Brain microvascular endothelial cell (primary cell): ENCODE results near the gene DHX29.

ENCODE experiments used
- DNase-seq: peaks from one replicate; pipeline ENCODE4 v3.0.0-alpha.2; 2020
- H3K27ac ChIP-seq: fragments of 250-450 bp; sonication (Bioruptor Pico); 2 replicates; pipeline ENCODE4 v1.5.1; 2020; ENCODE audit warnings: mild to moderate bottlenecking, moderate library complexity
- H3K27me3 ChIP-seq: fragments of 250-450 bp; sonication (Bioruptor Pico); replicated peaks from 2 replicates; pipeline ENCODE4 v1.5.1; 2020; ENCODE audit warnings: mild to moderate bottlenecking
- H3K36me3 ChIP-seq: fragments of 250-450 bp; sonication (Bioruptor Pico); replicated peaks from 2 replicates; pipeline ENCODE4 v1.5.1; 2020; ENCODE audit warnings: mild to moderate bottlenecking
- H3K4me3 ChIP-seq: 2 replicates; pipeline ENCODE4 v1.5.1; 2011; ENCODE audit warnings: low read depth, mild to moderate bottlenecking, control low read depth, low read length, moderate library complexity
- CTCF ChIP-seq: IDR thresholded peaks from 2 replicates; pipeline ENCODE4 v1.5.1; 2011; ENCODE audit warnings: low read depth, mild to moderate bottlenecking, moderate library complexity, low read length, control low read depth, inconsistent platforms; ENCODE audit errors: missing control alignments
- in situ Hi-C: cut with HindIII; loops from 2 replicates; pipeline ENCODE4 v1.10.0; 2017; ENCODE audit warnings: low sequenced_read_pairs, low pct_ligation_motif_present

Gene DHX29

GRCh38 chr5:55230086-55230629 lies 77.3 kb downstream of the DHX29 start:
- Histone ChIP-seq H3K36me3 (no peaks in the 10 kb centered on the region), H3K27ac (no peak overlapping the region), H3K4me3 (no peak overlapping the region), H3K27me3 (peaks cover 81% of the 10 kb centered on the region)
- TF ChIP-seq CTCF: no peak
- DNase-seq: no peak
- in situ Hi-C loops: no loop called here

- Histone ChIP-seq H3K4me3 (peak overlapping the region; percentile 39), H3K27me3 (peaks cover 100% of the 10 kb centered on the region), H3K36me3 (no peaks in the 10 kb centered on the region), H3K27ac (no peak overlapping the region)
- in situ Hi-C loops: no loop called here
- no peak for DNase-seq
- no peak for TF ChIP-seq CTCF
Measured at GRCh38 chr5:55227664-55228430, 79.6 kb downstream of the DHX29 start.

DNA sequence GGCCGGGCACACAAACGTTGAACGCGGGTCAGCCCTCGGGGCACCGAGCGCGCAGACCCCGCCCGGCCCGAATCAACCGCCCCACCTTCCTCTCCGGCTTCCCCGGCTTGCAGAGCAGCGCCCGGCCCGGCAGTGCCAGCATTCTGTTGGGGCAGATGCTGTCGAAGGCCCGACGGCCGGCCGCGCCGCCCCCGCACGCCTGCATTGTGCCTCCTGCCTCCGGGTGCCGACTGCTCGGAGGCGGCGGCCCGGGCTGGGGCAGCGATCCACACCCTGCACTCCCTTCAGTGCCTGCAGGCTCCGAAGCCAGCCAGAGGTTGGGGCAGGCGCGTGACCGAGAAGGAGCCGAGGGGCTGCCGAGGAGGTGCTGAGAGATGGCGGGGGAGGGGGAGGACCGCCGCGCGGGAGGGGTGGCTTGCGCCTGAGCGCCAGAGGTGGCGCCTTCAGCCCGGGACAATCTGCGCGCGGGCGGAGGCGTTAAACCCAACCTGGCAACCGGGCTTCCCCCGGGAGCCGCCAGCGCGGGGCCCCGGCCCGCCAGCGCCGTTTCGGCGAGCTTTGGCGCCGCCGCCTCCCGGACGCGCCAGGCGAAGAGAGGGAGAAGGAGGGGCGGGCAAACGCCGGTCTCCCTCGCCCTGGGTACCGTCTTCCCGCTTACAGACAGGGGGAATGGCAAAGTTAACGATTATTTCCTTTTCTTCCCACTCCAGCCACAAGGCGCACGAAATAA lies 80.4 kb downstream of the DHX29 start, which contains the start of gene MCIDAS:
MCIDAS (minus strand) TSS at position 382 of the 730 bp plus-strand sequence; CDS start at position 205, 177 bp downstream.
- TF ChIP-seq CTCF: peak; percentile 18
- Histone ChIP-seq H3K36me3 (no peaks in the 10 kb centered on the region), H3K27ac (no peak within 1 kb of the TSS), H3K4me3 (peak within 1 kb of the TSS; percentile 39), H3K27me3 (peaks cover 100% of the 10 kb centered on the region)
- in situ Hi-C loops: no loop called here
- DNase-seq: no peak

- peak; percentile 78 for TF ChIP-seq CTCF
- in situ Hi-C loops: no loop called here
- peak overlapping the region; percentile 24 for H3K4me3 ChIP-seq
- H3K36me3 ChIP-seq: no peaks in the 10 kb centered on the region
- no peak for DNase-seq
- H3K27ac ChIP-seq: no peak overlapping the region
- peaks cover 99% of the 10 kb centered on the region for H3K27me3 ChIP-seq
Measured at GRCh38 chr5:55226027-55226933, 81.2 kb downstream of the DHX29 start.

- Histone ChIP-seq H3K27me3 (peaks cover 99% of the 10 kb centered on the region), H3K27ac (no peak overlapping the region), H3K4me3 (no peak overlapping the region), H3K36me3 (no peaks in the 10 kb centered on the region)
- no peak for DNase-seq
- in situ Hi-C loops: no loop called here
- TF ChIP-seq CTCF: no peak
Measured at GRCh38 chr5:55225346-55225745, 82.1 kb downstream of the DHX29 start.
